ENCODE data around the gene ZSCAN2. TPM values are rescaled to one million over a fixed set of nuclear protein-coding genes. Genes with fewer than 3 reads are reported as not detected.
A peak's percentile ranks its signal among the peaks of the same experiment; 100 is the strongest.
"Not testable (repeated sequence)": the region's sequence is repeated elsewhere in the genome, so short reads cannot be mapped to it uniquely, and the experiment has no call there.

The ZSCAN2 gene
- 5.7 TPM for total RNA-seq

DNA sequence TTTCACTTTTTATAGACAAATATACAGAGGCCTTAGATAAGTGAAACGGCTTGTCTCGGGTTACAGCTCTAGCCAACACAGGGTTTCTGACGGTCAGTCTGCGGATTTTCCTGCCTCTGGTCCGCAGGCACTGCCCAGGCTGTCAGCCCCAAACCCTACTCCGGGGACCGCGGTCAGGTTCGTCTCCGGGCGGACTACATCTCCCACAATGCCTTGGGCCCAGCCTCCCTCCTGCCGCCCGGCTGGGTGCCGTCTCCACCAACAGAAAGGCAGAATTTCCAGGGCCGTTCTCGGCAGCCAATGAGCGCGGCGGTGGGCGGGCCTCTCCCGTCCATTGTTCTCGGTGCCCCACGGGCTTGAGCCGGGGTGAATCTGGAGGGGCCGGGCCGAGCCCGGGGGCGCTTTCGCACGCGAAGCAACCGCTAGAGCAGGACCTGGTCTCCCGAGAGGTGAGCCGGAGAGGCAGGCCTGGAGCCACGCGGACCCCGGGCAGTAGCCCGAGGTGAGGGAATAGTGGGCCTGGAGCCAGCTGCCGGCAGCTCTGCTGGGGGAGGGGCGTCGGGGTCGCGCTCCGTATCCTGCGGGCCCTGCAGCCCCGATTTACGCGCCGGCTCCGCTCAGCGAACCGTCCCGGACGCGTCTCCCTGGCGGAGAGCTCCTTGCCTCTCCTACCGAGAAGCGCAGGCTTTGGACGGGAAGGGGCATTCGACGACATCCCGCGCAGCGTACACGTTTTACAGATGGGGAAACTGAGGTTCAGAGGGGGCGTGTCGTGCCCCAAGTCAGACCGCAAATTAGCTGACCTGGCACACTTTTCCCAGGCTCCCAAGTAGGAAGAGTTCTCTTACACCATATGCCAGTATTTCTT is at the start of gene ZSCAN2:
Gene ZSCAN2, plus strand, starts transcription at position 323 of the 868 bp plus-strand sequence. CDS start 2,919 bp downstream, outside the sequence.
- Histone ChIP-seq H3K27me3 (ENCODE audit: insufficient read depth, low read length) (no peaks in the 10 kb centered on the region), H3K4me1 (ENCODE audit: insufficient read depth, low read length) (peaks cover 56% of the 10 kb centered on the region), H3K9me3 (ENCODE audit: low read depth, low read length) (no peaks in the 10 kb centered on the region), H3K4me3 (ENCODE audit: low read length) (peak within 1 kb of the TSS; percentile 84)

DNA sequence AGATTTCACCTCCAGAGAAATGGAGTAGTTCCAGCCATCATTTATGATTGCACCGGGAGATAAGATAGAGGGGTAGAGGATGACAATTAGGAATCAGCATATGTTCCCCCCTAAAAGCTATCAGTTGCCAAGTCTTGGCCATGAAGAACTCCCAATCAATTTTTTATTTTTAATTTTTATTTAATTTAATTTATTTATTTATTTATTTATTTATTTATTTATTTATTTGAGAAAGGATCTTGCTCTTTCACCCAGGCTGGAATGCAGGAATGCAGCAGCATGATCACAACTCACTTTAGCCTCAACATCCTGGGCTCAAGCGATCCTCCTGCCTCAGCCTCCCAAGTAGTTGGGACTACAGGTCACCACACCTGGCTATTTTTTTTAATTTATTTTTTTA is 49.2 kb upstream of the ZSCAN2 start:
- H3K4me3 ChIP-seq (ENCODE audit: low read length); H3K9me3 ChIP-seq (ENCODE audit: low read depth, low read length); H3K4me1 ChIP-seq (ENCODE audit: insufficient read depth, low read length); H3K27me3 ChIP-seq (ENCODE audit: insufficient read depth, low read length): not testable (repeated sequence)

DNA sequence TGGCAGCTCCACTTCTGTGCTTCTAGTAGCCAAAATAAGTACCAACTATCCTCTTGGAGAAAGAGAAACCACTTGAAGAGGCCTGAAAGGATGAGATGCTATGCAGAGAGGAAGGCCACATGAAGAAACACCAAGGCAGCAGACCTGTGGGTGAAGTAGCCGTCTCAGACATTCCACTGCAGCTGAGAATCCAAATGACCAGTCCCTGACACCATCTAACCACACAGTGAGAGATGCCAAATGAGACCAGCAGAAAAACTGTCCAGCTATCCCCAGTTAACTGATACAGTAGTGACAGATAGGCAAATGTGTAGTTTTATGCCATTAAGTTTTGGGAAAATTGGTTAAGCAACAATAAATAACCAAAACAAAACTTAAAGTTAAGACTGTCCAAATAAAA is 47.9 kb upstream of the ZSCAN2 start:
- Histone ChIP-seq H3K9me3 (ENCODE audit: low read depth, low read length) (no peaks in the 10 kb centered on the region), H3K4me3 (ENCODE audit: low read length) (no peak overlapping the region), H3K27me3 (ENCODE audit: insufficient read depth, low read length) (no peaks in the 10 kb centered on the region), H3K4me1 (ENCODE audit: insufficient read depth, low read length) (no peaks in the 10 kb centered on the region)

DNA sequence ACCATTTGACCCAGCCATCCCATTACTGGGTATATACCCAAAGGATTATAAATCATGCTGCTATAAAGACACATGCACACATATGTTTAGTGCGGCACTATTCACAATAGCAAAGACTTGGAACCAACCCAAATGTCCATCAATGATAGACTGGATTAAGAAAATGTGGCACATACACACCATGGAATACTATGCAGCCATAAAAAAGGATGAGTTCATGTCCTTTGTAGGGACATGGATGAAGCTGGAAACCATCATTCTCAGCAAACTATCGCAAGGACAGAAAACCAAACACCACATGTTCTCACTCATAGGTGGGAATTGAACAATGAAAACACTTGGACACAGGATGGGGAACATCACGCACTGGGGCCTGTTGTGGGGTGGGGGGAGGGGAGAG is 44.1 kb upstream of the ZSCAN2 start:
- H3K9me3 ChIP-seq (ENCODE audit: low read depth, low read length); H3K4me3 ChIP-seq (ENCODE audit: low read length); H3K4me1 ChIP-seq (ENCODE audit: insufficient read depth, low read length); H3K27me3 ChIP-seq (ENCODE audit: insufficient read depth, low read length): not testable (repeated sequence)

DNA sequence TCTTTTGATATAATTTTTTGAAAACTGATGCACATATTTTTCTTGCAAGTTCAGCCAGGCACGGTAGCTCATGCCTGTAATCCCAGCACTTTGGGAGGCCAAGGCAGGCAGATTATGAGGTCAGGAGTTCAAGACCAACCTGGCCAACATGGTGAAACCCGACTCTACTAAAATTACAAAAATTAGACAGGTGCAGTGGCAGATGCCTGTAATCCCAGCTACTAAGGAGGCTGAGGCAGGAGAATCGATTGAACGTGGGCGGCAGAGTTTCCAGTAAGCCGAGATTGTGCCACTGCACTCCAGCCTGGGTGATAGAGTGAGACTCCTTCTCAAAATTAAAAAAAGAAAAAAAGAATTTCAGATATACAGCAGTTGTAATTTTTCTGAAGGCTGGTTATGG is 32.8 kb upstream of the ZSCAN2 start:
- not testable (repeated sequence) for H3K4me3 ChIP-seq (ENCODE audit: low read length); H3K27me3 ChIP-seq (ENCODE audit: insufficient read depth, low read length); H3K4me1 ChIP-seq (ENCODE audit: insufficient read depth, low read length); H3K9me3 ChIP-seq (ENCODE audit: low read depth, low read length)

DNA sequence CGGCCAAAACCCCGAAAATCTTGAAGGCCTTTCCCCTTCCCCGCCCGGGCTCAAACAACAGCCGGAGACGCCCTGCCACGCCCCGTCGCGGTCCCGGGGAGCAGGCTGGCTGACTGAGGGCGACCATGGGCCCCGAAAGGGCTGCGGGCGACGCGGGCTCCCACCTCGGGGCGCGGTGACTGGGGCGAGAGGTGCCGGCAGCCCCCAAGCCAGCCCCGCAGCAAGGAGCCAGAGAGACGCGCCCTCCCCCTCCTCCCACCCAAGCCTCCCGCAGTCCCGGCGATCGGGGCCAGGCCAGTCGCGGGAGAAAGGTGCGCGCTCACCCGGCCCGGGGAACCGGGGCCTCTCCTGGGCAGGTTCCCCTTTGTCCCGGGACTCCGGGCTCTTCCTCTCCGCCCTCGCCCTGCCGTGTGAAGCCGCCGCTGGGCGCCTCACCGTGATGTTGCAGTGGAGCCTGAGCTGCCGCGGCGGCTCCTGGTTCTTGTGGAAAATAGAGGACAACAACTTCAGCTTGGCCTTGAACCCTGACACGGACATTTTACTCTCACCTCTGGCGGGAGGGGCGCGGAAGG is 30.6 kb upstream of the ZSCAN2 start:
- Histone ChIP-seq H3K9me3 (ENCODE audit: low read depth, low read length) (no peaks in the 10 kb centered on the region), H3K4me3 (ENCODE audit: low read length) (peak overlapping the region; percentile 65), H3K27me3 (ENCODE audit: insufficient read depth, low read length) (no peaks in the 10 kb centered on the region)

DNA sequence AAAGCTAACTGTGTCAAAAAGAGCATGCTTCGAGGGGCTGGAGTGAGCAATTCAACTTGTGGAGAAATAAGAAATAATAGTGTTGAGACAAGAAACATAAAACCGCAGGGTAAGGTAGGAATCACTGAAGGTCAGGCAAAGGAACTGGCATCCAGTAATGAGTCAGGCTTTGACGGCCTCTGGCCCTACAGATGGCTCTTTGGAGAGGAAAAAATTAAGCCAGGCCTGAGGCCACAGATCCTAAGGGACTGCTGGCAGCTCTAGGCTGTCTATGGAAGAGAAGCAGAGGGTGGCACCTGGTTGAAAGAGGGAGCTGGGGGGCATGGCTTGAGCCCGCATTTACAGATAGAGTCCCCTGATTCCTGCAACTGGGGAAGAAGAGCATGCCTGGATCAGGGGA is 28.6 kb upstream of the ZSCAN2 start:
- Histone ChIP-seq H3K4me1 (ENCODE audit: insufficient read depth, low read length) (peaks cover 9% of the 10 kb centered on the region), H3K9me3 (ENCODE audit: low read depth, low read length) (no peaks in the 10 kb centered on the region), H3K4me3 (ENCODE audit: low read length) (no peak overlapping the region), H3K27me3 (ENCODE audit: insufficient read depth, low read length) (no peaks in the 10 kb centered on the region)

More for the DNA sequence above, 30.6 kb upstream of the ZSCAN2 start:
- H3K4me1 ChIP-seq (ENCODE audit: insufficient read depth, low read length), result peaks cover 9% of the 10 kb centered on the region

DNA sequence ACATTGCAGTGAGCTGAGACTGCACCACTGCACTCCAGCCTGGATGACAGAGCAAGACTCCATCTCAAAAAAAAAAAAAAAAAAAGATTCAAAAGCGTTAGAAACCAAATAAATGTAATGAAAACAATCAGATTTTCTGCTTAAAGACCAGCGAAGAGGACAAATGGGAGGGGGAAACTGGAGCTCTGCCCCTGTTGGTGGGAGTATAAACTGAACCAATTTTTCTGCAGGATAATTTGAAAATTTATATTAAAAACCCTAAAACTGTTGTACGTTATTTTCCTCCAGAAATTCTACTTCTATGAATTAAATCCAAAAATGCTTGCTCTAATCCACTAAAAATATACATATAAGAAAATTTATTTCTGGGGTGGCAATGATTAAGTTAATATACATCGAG is 25.3 kb upstream of the ZSCAN2 start:
- Histone ChIP-seq H3K4me3 (ENCODE audit: low read length) (no peak overlapping the region), H3K9me3 (ENCODE audit: low read depth, low read length) (no peaks in the 10 kb centered on the region), H3K27me3 (ENCODE audit: insufficient read depth, low read length) (no peaks in the 10 kb centered on the region), H3K4me1 (ENCODE audit: insufficient read depth, low read length) (no peaks in the 10 kb centered on the region)

DNA sequence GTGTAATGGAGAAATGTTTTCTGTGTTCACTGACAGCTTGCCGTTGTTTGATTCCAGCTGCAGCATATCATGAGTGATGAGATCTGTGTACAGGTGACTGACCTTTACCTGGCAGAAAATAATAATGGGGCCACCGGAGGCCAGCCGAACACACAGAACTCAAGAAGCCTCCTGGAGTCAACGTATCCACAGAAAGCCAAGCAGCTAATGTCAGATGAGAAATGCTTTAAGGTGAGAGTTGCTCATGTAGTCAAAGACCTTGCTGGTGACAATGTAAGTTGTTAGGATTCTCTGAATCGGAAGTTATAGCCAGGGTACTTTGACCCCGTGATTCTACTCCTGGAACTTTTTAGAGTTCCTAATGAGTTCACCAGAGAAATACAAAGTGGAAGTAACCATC is 22.9 kb upstream of the ZSCAN2 start:
- H3K4me1 ChIP-seq (ENCODE audit: insufficient read depth, low read length); H3K27me3 ChIP-seq (ENCODE audit: insufficient read depth, low read length); H3K4me3 ChIP-seq (ENCODE audit: low read length); H3K9me3 ChIP-seq (ENCODE audit: low read depth, low read length): not testable (repeated sequence)

DNA sequence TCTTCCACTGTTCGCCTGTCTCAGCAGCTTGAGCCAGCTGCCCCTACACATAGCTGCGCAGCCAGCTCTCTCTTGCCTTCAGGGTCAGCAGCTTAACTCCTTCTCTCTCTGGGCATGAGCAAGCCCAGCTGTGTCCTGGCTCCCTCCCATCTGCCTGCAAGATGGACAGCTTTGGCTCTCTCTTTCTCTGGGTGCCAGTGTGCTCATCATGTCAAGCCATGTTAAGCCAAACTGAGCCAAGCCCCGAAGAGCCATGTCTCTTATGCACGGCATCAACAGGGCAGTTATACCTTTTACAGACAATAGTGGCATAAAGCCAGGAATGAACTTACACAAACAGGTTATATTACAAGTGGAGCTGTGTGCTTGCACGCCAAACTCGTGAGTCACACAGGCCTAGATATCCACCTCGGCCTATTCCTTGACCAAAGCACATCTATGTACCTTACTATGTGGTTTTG is 21.5 kb upstream of the ZSCAN2 start:
- not testable (repeated sequence) for H3K4me1 ChIP-seq (ENCODE audit: insufficient read depth, low read length); H3K4me3 ChIP-seq (ENCODE audit: low read length); H3K27me3 ChIP-seq (ENCODE audit: insufficient read depth, low read length); H3K9me3 ChIP-seq (ENCODE audit: low read depth, low read length)

DNA sequence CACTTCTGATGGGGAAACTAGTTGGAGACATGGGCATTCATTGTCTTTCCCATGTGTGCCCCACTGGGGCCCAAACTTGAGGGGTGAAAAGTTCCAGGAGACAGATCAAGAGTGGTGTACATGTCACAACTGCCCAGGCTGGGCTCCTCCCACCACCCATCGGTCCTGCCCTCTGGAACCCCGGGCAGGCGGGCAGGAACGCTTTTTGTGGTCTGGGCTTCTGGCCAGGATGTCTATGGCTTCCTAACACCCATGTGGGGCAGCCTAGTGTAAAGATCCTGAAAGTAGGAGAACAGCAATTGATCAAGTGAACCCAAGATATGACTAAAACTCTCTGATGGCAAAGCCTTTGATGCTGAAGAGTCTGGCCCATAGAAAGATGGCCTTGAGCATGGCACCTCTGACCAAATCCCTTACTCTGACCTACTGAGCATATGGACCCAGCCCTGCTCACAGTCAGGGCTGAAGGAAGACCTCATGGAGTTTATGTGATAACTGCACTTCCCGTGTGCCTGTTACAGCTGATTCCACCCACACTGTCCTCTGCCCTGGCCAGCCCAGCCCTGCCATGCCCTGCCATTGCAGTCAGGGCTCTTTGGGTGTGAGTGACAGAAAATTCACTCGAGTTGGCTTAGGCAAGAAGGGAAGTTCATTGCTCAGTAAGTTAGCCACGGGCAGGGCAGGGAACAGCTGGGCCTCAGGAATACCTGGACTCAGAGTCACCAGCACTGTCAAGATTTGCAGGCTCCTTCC is 19.0 kb upstream of the ZSCAN2 start:
- H3K4me1 ChIP-seq (ENCODE audit: insufficient read depth, low read length); H3K9me3 ChIP-seq (ENCODE audit: low read depth, low read length); H3K4me3 ChIP-seq (ENCODE audit: low read length); H3K27me3 ChIP-seq (ENCODE audit: insufficient read depth, low read length): not testable (repeated sequence)

DNA sequence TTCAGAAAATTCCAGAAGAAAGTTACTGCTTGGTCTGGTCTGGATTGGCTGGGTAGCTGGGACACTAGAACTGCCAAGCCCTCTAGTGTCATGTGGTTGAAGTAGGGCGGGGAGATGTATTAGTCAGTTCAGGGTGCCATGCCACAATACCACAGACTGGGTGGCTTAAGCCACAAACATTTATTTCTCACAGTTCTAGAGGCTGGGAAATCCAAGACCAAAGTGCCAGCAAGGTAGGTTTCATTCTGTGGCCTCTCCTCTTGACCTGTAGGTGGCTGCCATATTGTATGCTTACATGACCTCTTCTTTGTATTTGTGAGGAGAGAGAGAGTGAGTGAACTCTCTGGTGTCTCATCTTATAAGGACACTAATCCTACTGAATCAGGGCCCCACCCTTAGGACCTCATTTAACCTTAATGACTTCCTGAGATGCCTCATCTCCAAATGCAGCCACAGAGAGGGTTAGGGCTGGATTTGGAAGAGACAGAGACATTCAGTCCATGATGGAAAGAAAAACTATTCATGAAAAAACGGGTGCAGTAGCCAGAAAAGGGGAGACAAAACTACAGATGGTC is 18.1 kb upstream of the ZSCAN2 start:
- no peaks in the 10 kb centered on the region for H3K9me3 ChIP-seq (ENCODE audit: low read depth, low read length)
- no peaks in the 10 kb centered on the region for H3K27me3 ChIP-seq (ENCODE audit: insufficient read depth, low read length)
- no peaks in the 10 kb centered on the region for H3K4me1 ChIP-seq (ENCODE audit: insufficient read depth, low read length)
- H3K4me3 ChIP-seq (ENCODE audit: low read length), result no peak overlapping the region

DNA sequence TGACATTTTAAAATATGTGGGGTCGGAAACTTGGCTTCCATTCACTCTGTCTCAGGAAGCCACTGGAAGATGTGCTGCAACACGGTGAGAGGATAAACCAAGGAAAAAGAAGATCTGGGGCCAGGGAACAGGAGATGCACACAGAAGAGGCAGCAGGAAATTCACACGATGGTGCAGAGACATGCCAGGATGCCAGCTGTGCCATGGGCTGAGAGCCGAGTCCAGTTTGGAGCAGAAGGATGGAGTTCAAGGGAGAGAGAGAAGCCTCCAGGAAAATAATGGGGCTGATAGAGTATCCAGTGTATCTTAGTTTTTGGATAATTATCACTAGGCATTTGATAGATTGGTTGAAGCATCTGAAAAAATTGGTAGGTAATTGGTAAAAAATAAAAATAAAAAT is 16.9 kb upstream of the ZSCAN2 start:
- not testable (repeated sequence) for H3K27me3 ChIP-seq (ENCODE audit: insufficient read depth, low read length); H3K4me1 ChIP-seq (ENCODE audit: insufficient read depth, low read length); H3K9me3 ChIP-seq (ENCODE audit: low read depth, low read length); H3K4me3 ChIP-seq (ENCODE audit: low read length)

DNA sequence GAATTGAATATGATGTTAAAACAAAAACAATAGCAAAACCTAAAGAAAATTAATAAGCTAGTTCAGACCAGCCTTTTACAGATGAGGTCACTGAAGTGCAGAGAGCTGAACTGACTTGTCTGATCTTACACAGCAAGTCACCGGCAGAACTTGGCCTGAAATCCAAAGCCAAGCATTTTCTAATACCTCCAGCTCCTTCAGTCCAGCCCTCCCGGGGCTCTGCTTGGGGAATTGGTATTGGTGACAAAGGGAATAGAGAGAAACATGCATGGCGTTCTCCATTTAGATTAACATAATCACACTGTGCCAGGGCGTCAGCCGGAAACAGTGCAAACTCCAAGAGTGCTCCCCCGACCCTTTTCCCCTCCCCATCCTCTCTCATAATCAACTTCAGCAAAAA is 14.1 kb upstream of the ZSCAN2 start:
- H3K9me3 ChIP-seq (ENCODE audit: low read depth, low read length), result no peaks in the 10 kb centered on the region
- no peak overlapping the region for H3K4me3 ChIP-seq (ENCODE audit: low read length)
- no peaks in the 10 kb centered on the region for H3K27me3 ChIP-seq (ENCODE audit: insufficient read depth, low read length)
- peaks cover 5% of the 10 kb centered on the region for H3K4me1 ChIP-seq (ENCODE audit: insufficient read depth, low read length)

Measured in mononuclear cell (primary cell).